Hematopoietic multipotent progenitor cell treated with erythropoietin and hydrocortisone succinate and interleukin-3 and kit ligand, for 4 days (in vitro differentiated cells): Measurements from ENCODE around the gene LIPK.

Experiments used
- DNase-seq: peaks from one replicate; pipeline ENCODE4 v3.0.0-alpha.2; 2015

Gene LIPK

GRCh38 chr10:88787463-88787862, 81.4 kb downstream of the LIPK start:
- DNase-seq, result no peak

- DNase-seq, result no peak
Observed at GRCh38 chr10:88788924-88789323, 82.9 kb downstream of the LIPK start.

- DNase-seq, result peak; percentile 65
Observed at GRCh38 chr10:88791924-88792323, 85.9 kb downstream of the LIPK start.

GRCh38 chr10:88792661-88793060, 86.6 kb downstream of the LIPK start:
- DNase-seq, result peak; percentile 73

- DNase-seq, result peak; percentile 20
Observed at GRCh38 chr10:88793712-88794299, 87.8 kb downstream of the LIPK start.

- no peak for DNase-seq
Observed at GRCh38 chr10:88794731-88795130, 88.7 kb downstream of the LIPK start.

GRCh38 chr10:88800152-88801125, 94.4 kb downstream of the LIPK start:
- peak; percentile 78 for DNase-seq
